Breast epithelium (tissue), 4 donors: ENCODE measurements around the gene CD58. TPM values are rescaled to one million over a fixed set of nuclear protein-coding genes. Genes with fewer than 3 reads are reported as not detected.

Experiments
- DNase-seq, 2 donors: peaks; one replicate each; pipeline ENCODE4 v3.0.0-alpha.2; 2019; ENCODE audit warnings: low spot score in 2 of 2
- H3K27ac ChIP-seq, 2 donors: fragments of 200-600 bp; sonication (generic) in 1 of 2; one replicate each; pipeline ENCODE4 v1.5.1; 2016 to 2019; ENCODE audit warnings: mild to moderate bottlenecking in 1 of 2
- H3K27me3 ChIP-seq, 2 donors: fragments of 200-600 bp; sonication (generic) in 1 of 2; one replicate each; pipeline versions ENCODE4 v1.5.1 to v1.6.0; 2017 to 2019; ENCODE audit warnings: control low read depth in 1 of 2, mild to moderate bottlenecking in 1 of 2
- H3K36me3 ChIP-seq: fragments of 200-600 bp; one replicate; pipeline ENCODE4 v1.5.1; 2019
- H3K4me1 ChIP-seq, 2 donors: fragments of 200-600 bp; sonication (generic); one replicate each; pipeline ENCODE4 v1.5.1; 2016 to 2019; ENCODE audit warnings: control low read depth in 1 of 2
- H3K4me3 ChIP-seq, 3 donors: fragments of 200-600 bp; sonication (generic); 1 replicate in 2 of 3; 2 replicates in 1 of 3; pipeline ENCODE4 v1.5.1; 2016 to 2019; ENCODE audit warnings: mild to moderate bottlenecking in 3 of 3, moderate library complexity in 2 of 3
- H3K9me3 ChIP-seq, 2 donors: fragments of 200-600 bp; sonication (generic) in 1 of 2; one replicate each; pipeline ENCODE4 v1.5.1; 2016 to 2019; ENCODE audit warnings: control low read depth in 1 of 2
- CTCF ChIP-seq, 3 donors: fragments of 450-650 bp; IDR thresholded peaks; one replicate each; pipeline ENCODE4 v1.5.1; 2016 to 2017; ENCODE audit warnings: antibody characterized with exemption in 3 of 3, mild to moderate bottlenecking in 3 of 3, moderate library complexity in 3 of 3
- POLR2A ChIP-seq: fragments of 450-650 bp; IDR thresholded peaks from one replicate; pipeline ENCODE4 v1.6.1; 2016; ENCODE audit warnings: antibody characterized with exemption, mild to moderate bottlenecking, moderate library complexity
- POLR2AphosphoS5 ChIP-seq, 3 donors: sonication (generic); formaldehyde crosslinking; IDR thresholded peaks; one replicate each; pipeline ENCODE4 v1.6.1; 2017; ENCODE audit warnings: antibody characterized with exemption in 3 of 3
- intact Hi-C: fragments of 100-400 bp; cut with DNase I; formaldehyde crosslinking; loops from one replicate; pipeline ENCODE4 v1.15.1; 2023; ENCODE audit warnings: low total_unique reads
- total RNA-seq, 3 donors: library from RNA; depleted of rRNA; stranded (reverse); fragments of >200 nt; gene quantifications; one replicate each; pipeline ENCODE4 v1.1.0, GENCODE V29; 2016

The CD58 gene
- total RNA-seq, 3 donors from 2014 or later: 22.0 to 31.4 (median 31.3) TPM

- Histone ChIP-seq H3K4me3 (no peak overlapping the region), H3K36me3 (no peaks in the 10 kb centered on the region), H3K27ac (no peak overlapping the region), H3K4me1 (no peaks in the 10 kb centered on the region), H3K27me3 (no peaks in the 10 kb centered on the region), H3K9me3 (no peaks in the 10 kb centered on the region)
- intact Hi-C loops: loop anchor here (5.0 kb wide), 1 partner anchor 1004 kb away; no protein-coding TSS in a partner anchor
- no peak for DNase-seq
- no peak for TF ChIP-seq POLR2AphosphoS5 (IDR thresholded peaks at IDR 0.05)
- no peak for TF ChIP-seq POLR2A
- TF ChIP-seq CTCF (IDR thresholded peaks at IDR 0.05): no peak
These were observed 32.3 kb downstream of the CD58 start for GRCh38 chr1:116538544-116538943.

- no peaks in the 10 kb centered on the region for H3K4me1 ChIP-seq
- intact Hi-C loops: loop anchor here (5.0 kb wide), 1 partner anchor 1004 kb away; no protein-coding TSS in a partner anchor
- no peak for DNase-seq
- no peak overlapping the region for H3K4me3 ChIP-seq
- no peaks in the 10 kb centered on the region for H3K36me3 ChIP-seq
- H3K27me3 ChIP-seq: no peaks in the 10 kb centered on the region
- H3K9me3 ChIP-seq: no peaks in the 10 kb centered on the region
- no peak overlapping the region for H3K27ac ChIP-seq
- no peak for TF ChIP-seq POLR2A
- no peak for TF ChIP-seq CTCF (IDR thresholded peaks at IDR 0.05)
- TF ChIP-seq POLR2AphosphoS5 (IDR thresholded peaks at IDR 0.05): no peak
These were observed 32.9 kb downstream of the CD58 start for GRCh38 chr1:116537898-116538297.

GRCh38 chr1:116537040-116537831, 33.6 kb downstream of the CD58 start:
- no peak for DNase-seq
- Histone ChIP-seq H3K9me3 (no peaks in the 10 kb centered on the region), H3K36me3 (no peaks in the 10 kb centered on the region), H3K27ac (no peak overlapping the region), H3K4me3 (no peak overlapping the region), H3K4me1 (no peaks in the 10 kb centered on the region), H3K27me3 (no peaks in the 10 kb centered on the region)
- intact Hi-C loops: loop anchor here (5.0 kb wide), 1 partner anchor 1005 kb away; no protein-coding TSS in a partner anchor
- TF ChIP-seq POLR2A (no peak), POLR2AphosphoS5 (IDR thresholded peaks at IDR 0.05) (no peak), CTCF (IDR thresholded peaks at IDR 0.05) (no peak)

- no peaks in the 10 kb centered on the region for H3K27me3 ChIP-seq
- H3K36me3 ChIP-seq: no peaks in the 10 kb centered on the region
- no peaks in the 10 kb centered on the region for H3K9me3 ChIP-seq
- DNase-seq: no peak
- no peak overlapping the region for H3K27ac ChIP-seq
- intact Hi-C loops: no loop called here
- H3K4me3 ChIP-seq: no peak overlapping the region
- no peaks in the 10 kb centered on the region for H3K4me1 ChIP-seq
- TF ChIP-seq CTCF (IDR thresholded peaks at IDR 0.05): no peak
- TF ChIP-seq POLR2A: no peak
- no peak for TF ChIP-seq POLR2AphosphoS5 (IDR thresholded peaks at IDR 0.05)
These were observed 36.6 kb downstream of the CD58 start for GRCh38 chr1:116534014-116534739.

- Histone ChIP-seq H3K4me1 (no peaks in the 10 kb centered on the region), H3K9me3 (no peaks in the 10 kb centered on the region), H3K4me3 (no peak overlapping the region), H3K27ac (no peak overlapping the region), H3K27me3 (no peaks in the 10 kb centered on the region), H3K36me3 (no peaks in the 10 kb centered on the region)
- no peak for TF ChIP-seq POLR2A
- intact Hi-C loops: no loop called here
- no peak for DNase-seq
These were observed 37.4 kb downstream of the CD58 start for GRCh38 chr1:116533429-116533820.
